Esophagus muscularis mucosa (tissue), 4 donors: ENCODE results near the gene PTPRN2.

Source experiments
- EP300 ChIP-seq: sonication (generic); formaldehyde crosslinking; IDR thresholded peaks from one replicate; pipeline ENCODE4 v1.6.1; 2017; ENCODE audit warnings: antibody characterized with exemption
- POLR2A ChIP-seq: fragments of 450-650 bp; IDR thresholded peaks from one replicate; pipeline ENCODE4 v1.6.1; 2017; ENCODE audit warnings: antibody characterized with exemption, moderate library complexity, mild to moderate bottlenecking, low read depth
- POLR2AphosphoS5 ChIP-seq, 2 donors: sonication (generic); formaldehyde crosslinking; IDR thresholded peaks; one replicate each; pipeline ENCODE4 v1.6.1; 2017; ENCODE audit warnings: antibody characterized with exemption in 2 of 2
- TF ChIP-seq, protein P1 (sequence below), 3 experiments: fragments of 200-600 bp in 2 of 3; fragments of 450-650 bp in 1 of 3; sonication (generic) in 2 of 3; IDR thresholded peaks; one replicate each; pipeline ENCODE4 v1.5.1; 2017 to 2019; ENCODE audit warnings: antibody characterized with exemption in 3 of 3, mild to moderate bottlenecking in 2 of 3, moderate library complexity in 1 of 3

DNA sequence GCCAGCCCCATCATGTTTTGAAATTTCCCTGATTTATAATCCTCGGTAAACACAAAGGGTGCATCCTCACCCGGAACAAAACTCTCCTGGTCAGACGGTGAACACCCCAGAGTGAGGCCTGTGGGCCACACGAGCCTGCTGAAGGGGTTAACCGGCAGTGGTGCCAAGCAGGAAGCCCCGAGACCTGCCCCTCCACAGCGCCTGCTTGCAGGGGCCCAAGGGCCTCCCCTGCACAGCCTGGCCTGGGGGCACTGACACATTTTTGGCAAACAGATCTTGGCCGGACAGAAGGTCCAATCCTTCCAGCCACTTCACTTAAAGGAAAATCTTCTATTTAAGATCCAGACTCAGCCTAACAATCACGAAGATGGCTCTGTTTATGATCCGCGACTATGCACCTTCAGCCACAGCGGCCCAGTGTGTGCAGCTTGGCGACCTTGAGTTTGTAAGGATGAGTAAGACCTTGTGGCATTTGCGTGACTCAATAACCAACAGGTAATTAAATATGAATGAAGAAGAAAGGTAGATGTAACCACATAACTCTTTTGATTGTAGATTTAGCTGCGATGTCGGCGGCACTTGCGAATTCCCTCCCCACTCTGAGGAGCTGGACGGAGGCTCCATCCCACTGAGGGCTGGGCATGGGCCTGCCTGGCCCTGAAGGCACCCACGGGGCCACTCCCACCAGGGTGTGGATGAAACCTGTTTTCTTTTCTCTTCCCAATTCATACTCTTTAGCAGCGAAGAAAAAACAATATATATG, 922.6 kb downstream of the PTPRN2 start:
- TF ChIP-seq POLR2A (no peak), POLR2AphosphoS5 (IDR thresholded peaks at IDR 0.05) (no peak), EP300 (no peak)
- TF ChIP-seq, protein P1, sequence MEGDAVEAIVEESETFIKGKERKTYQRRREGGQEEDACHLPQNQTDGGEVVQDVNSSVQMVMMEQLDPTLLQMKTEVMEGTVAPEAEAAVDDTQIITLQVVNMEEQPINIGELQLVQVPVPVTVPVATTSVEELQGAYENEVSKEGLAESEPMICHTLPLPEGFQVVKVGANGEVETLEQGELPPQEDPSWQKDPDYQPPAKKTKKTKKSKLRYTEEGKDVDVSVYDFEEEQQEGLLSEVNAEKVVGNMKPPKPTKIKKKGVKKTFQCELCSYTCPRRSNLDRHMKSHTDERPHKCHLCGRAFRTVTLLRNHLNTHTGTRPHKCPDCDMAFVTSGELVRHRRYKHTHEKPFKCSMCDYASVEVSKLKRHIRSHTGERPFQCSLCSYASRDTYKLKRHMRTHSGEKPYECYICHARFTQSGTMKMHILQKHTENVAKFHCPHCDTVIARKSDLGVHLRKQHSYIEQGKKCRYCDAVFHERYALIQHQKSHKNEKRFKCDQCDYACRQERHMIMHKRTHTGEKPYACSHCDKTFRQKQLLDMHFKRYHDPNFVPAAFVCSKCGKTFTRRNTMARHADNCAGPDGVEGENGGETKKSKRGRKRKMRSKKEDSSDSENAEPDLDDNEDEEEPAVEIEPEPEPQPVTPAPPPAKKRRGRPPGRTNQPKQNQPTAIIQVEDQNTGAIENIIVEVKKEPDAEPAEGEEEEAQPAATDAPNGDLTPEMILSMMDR (IDR thresholded peaks at IDR 0.05), result no peak
